Activated CD4-positive, alpha-beta T cell treated with anti-CD3 and anti-CD28 coated beads for 36 hours (primary cell): ENCODE data around the gene RILPL1. TPM values are rescaled to one million over a fixed set of nuclear protein-coding genes. Genes with fewer than 3 reads are reported as not detected.
"Not testable (repeated sequence)": the region's sequence is repeated elsewhere in the genome, so short reads cannot be mapped to it uniquely, and the experiment has no call there.

ENCODE experiments used
- ATAC-seq: fragments of 200-7000 bp; cut with Tn5 transposase; one replicate; pipeline ENCODE4 v1.10.0; 2021; ENCODE audit warnings: mild to moderate bottlenecking, moderate library complexity
- CTCF ChIA-PET: fragments of 350-600 bp; sonication (Branson Sonifier 250); formaldehyde crosslinking; loops from one replicate; lab custom pipeline; 2021; ENCODE audit warnings: antibody characterized with exemption; lab: Charles Lee
- POLR2A ChIA-PET: fragments of 350-600 bp; sonication (Branson Sonifier 250); formaldehyde crosslinking; loops from one replicate; lab custom pipeline; 2021; ENCODE audit warnings: antibody characterized with exemption, inconsistent platforms; lab: Charles Lee
- DNase-seq: peaks from one replicate; pipeline ENCODE4 v3.0.0-alpha.2; 2020
- H3K27ac Mint-ChIP-seq: one replicate; pipeline ENCODE4 v1.8.0; 2021; ENCODE audit warnings: mixed read lengths
- H3K27me3 Mint-ChIP-seq: one replicate; pipeline ENCODE4 v1.8.0; 2021; ENCODE audit warnings: mixed read lengths
- H3K36me3 Mint-ChIP-seq: one replicate; pipeline ENCODE4 v1.8.0; 2021; ENCODE audit warnings: low read depth, mixed read lengths
- H3K4me1 Mint-ChIP-seq: one replicate; pipeline ENCODE4 v1.8.0; 2021; ENCODE audit warnings: mixed read lengths
- H3K4me3 Mint-ChIP-seq: one replicate; pipeline ENCODE4 v1.8.0; 2021; ENCODE audit warnings: mild to moderate bottlenecking, moderate library complexity, mixed read lengths
- H3K9me3 Mint-ChIP-seq: one replicate; pipeline ENCODE4 v1.8.0; 2021; ENCODE audit warnings: low read depth, mixed read lengths
- intact Hi-C, 2 experiments: fragments of 100-400 bp; cut with DNase I in 1 of 2; cut with micrococcal nuclease in 1 of 2; formaldehyde crosslinking; loops; one replicate each; pipeline versions ENCODE4 v1.14.2 to v1.15.1; 2022 to 2024; cut with DNase I, micrococcal nuclease
- total RNA-seq, 2 experiments: library from RNA; stranded (reverse); gene quantifications; one replicate each; pipeline ENCODE4 v1.2.3, GENCODE V29; 2021

Gene RILPL1
- total RNA-seq, 2 experiments from 2014 or later, result 4.7 to 5.3 TPM

- Mint-ChIP-seq H3K4me1 (peaks cover 23% of the 10 kb centered on the region), H3K4me3 (no peak overlapping the region), H3K27ac (no peak overlapping the region), H3K27me3 (peaks cover 3% of the 10 kb centered on the region), H3K9me3 (no peaks in the 10 kb centered on the region), H3K36me3 (no peaks in the 10 kb centered on the region)
- DNase-seq, result no peak
- ChIA-PET CTCF (no interaction called here), POLR2A (no interaction called here)
- intact Hi-C loops, result loop anchor here (5.0 kb wide), 2 partner anchors 53 to 1902 kb away; partner anchors contain the start of genes ORAI1 (in 1 of the 2) and TMED2 (in 1 of the 2)
- ATAC-seq, result no peak
Measured at GRCh38 chr12:123529686-123530085, 3.8 kb downstream of the RILPL1 start.

GRCh38 chr12:123528858-123529257, 4.7 kb downstream of the RILPL1 start:
- ChIA-PET CTCF (no interaction called here), POLR2A (no interaction called here)
- Mint-ChIP-seq H3K9me3 (no peaks in the 10 kb centered on the region), H3K27me3 (no peaks in the 10 kb centered on the region), H3K4me1 (peaks cover 20% of the 10 kb centered on the region), H3K36me3 (no peaks in the 10 kb centered on the region), H3K27ac (no peak overlapping the region), H3K4me3 (no peak overlapping the region)
- ATAC-seq (no peak), DNase-seq (no peak)
- intact Hi-C loops, result no loop called here

- no peak for DNase-seq
- Mint-ChIP-seq H3K27me3 (no peaks in the 10 kb centered on the region), H3K9me3 (no peaks in the 10 kb centered on the region), H3K4me1 (peaks cover 6% of the 10 kb centered on the region), H3K36me3 (peaks cover 4% of the 10 kb centered on the region), H3K4me3 (no peak overlapping the region), H3K27ac (no peak overlapping the region)
- ChIA-PET CTCF (no interaction called here), POLR2A (no interaction called here)
- ATAC-seq, result no peak
- intact Hi-C loops, result no loop called here
Measured at GRCh38 chr12:123526542-123527080, 6.9 kb downstream of the RILPL1 start.

- intact Hi-C loops, result no loop called here
- ChIA-PET CTCF (interaction anchor here (0.5 kb wide), 1 partner anchor 1331 kb away, joined by 3 read pairs; no protein-coding TSS in a partner anchor), POLR2A (no interaction called here)
- Mint-ChIP-seq H3K4me1 (no peaks in the 10 kb centered on the region), H3K27me3 (no peaks in the 10 kb centered on the region), H3K9me3 (no peaks in the 10 kb centered on the region), H3K36me3 (peaks cover 4% of the 10 kb centered on the region), H3K4me3 (no peak overlapping the region), H3K27ac (no peak overlapping the region)
- ATAC-seq (no peak), DNase-seq (no peak)
Measured at GRCh38 chr12:123524378-123524777, 9.1 kb downstream of the RILPL1 start.

GRCh38 chr12:123523518-123523917, 10.0 kb downstream of the RILPL1 start:
- no peak overlapping the region for H3K4me3 Mint-ChIP-seq
- no peaks in the 10 kb centered on the region for H3K27me3 Mint-ChIP-seq
- H3K4me1 Mint-ChIP-seq, result no peaks in the 10 kb centered on the region
- CTCF ChIA-PET, result interaction anchor here (0.9 kb wide), 1 partner anchor 13 kb away, joined by 3 read pairs; no protein-coding TSS in a partner anchor
- H3K36me3 Mint-ChIP-seq, result peaks cover 4% of the 10 kb centered on the region
- no peak overlapping the region for H3K27ac Mint-ChIP-seq
- DNase-seq, result no peak
- intact Hi-C loops, result no loop called here
- no peaks in the 10 kb centered on the region for H3K9me3 Mint-ChIP-seq
- ATAC-seq, result no peak
- POLR2A ChIA-PET, result no interaction called here

- ChIA-PET POLR2A (no interaction called here), CTCF (interaction anchor here (0.7 kb wide), 1 partner anchor 121 kb away, joined by 3 read pairs; no protein-coding TSS in a partner anchor)
- Mint-ChIP-seq H3K9me3 (no peaks in the 10 kb centered on the region), H3K27ac (no peak overlapping the region), H3K36me3 (peaks cover 12% of the 10 kb centered on the region), H3K4me3 (no peak overlapping the region), H3K4me1 (no peaks in the 10 kb centered on the region), H3K27me3 (no peaks in the 10 kb centered on the region)
- intact Hi-C loops, result no loop called here
- DNase-seq, result no peak
- ATAC-seq, result no peak
Measured at GRCh38 chr12:123522164-123522563, 11.4 kb downstream of the RILPL1 start.

- POLR2A ChIA-PET, result no interaction called here
- intact Hi-C loops, result no loop called here
- ATAC-seq, result no peak
- Mint-ChIP-seq H3K36me3 (peaks cover 12% of the 10 kb centered on the region), H3K4me1 (no peaks in the 10 kb centered on the region), H3K4me3 (no peak overlapping the region), H3K27ac (no peak overlapping the region), H3K9me3 (no peaks in the 10 kb centered on the region), H3K27me3 (no peaks in the 10 kb centered on the region)
- DNase-seq, result no peak
- CTCF ChIA-PET, result no interaction called here
Measured at GRCh38 chr12:123520567-123521474, 12.7 kb downstream of the RILPL1 start.

GRCh38 chr12:123519141-123520001, 14.1 kb downstream of the RILPL1 start:
- Mint-ChIP-seq H3K4me3 (no peak overlapping the region), H3K27me3 (no peaks in the 10 kb centered on the region), H3K27ac (no peak overlapping the region), H3K4me1 (no peaks in the 10 kb centered on the region), H3K36me3 (peaks cover 12% of the 10 kb centered on the region), H3K9me3 (no peaks in the 10 kb centered on the region)
- ChIA-PET CTCF (no interaction called here), POLR2A (interaction anchor here (0.6 kb wide), 1 partner anchor 45 kb away, joined by 3 read pairs; no protein-coding TSS in a partner anchor)
- intact Hi-C loops, result no loop called here
- ATAC-seq, result no peak
- peak; percentile 36 for DNase-seq

GRCh38 chr12:123516216-123516780, 17.2 kb downstream of the RILPL1 start:
- no peak for ATAC-seq
- no peaks in the 10 kb centered on the region for H3K27me3 Mint-ChIP-seq
- intact Hi-C loops, result no loop called here
- H3K27ac Mint-ChIP-seq, result no peak overlapping the region
- H3K36me3 Mint-ChIP-seq, result peaks cover 8% of the 10 kb centered on the region
- H3K4me1 Mint-ChIP-seq, result no peaks in the 10 kb centered on the region
- POLR2A ChIA-PET, result no interaction called here
- no peak for DNase-seq
- CTCF ChIA-PET, result no interaction called here
- no peaks in the 10 kb centered on the region for H3K9me3 Mint-ChIP-seq
- no peak overlapping the region for H3K4me3 Mint-ChIP-seq

- H3K27ac Mint-ChIP-seq, H3K36me3 Mint-ChIP-seq, H3K4me1 Mint-ChIP-seq, H3K27me3 Mint-ChIP-seq, intact Hi-C loops, DNase-seq, ATAC-seq, CTCF ChIA-PET, POLR2A ChIA-PET, H3K9me3 Mint-ChIP-seq, H3K4me3 Mint-ChIP-seq: not testable (repeated sequence)
Measured at GRCh38 chr12:123514582-123515221, 18.8 kb downstream of the RILPL1 start.

- H3K4me3 Mint-ChIP-seq, result no peak overlapping the region
- H3K9me3 Mint-ChIP-seq, result no peaks in the 10 kb centered on the region
- CTCF ChIA-PET, result no interaction called here
- POLR2A ChIA-PET, result no interaction called here
- no peak for ATAC-seq
- no peaks in the 10 kb centered on the region for H3K4me1 Mint-ChIP-seq
- peaks cover 8% of the 10 kb centered on the region for H3K36me3 Mint-ChIP-seq
- intact Hi-C loops, result no loop called here
- no peak overlapping the region for H3K27ac Mint-ChIP-seq
- no peaks in the 10 kb centered on the region for H3K27me3 Mint-ChIP-seq
- no peak for DNase-seq
Measured at GRCh38 chr12:123513805-123514204, 19.7 kb downstream of the RILPL1 start.
